HUDEP-2 (cell line): ENCODE data around the gene WWOX.

Experiments used
- DNase-seq, 76 experiments: peaks; one replicate each; lab custom pipeline; 2025; ENCODE audit not compliant: unreplicated experiment in 76 of 76; lab: John Stamatoyannopoulos, UW

Gene WWOX

GRCh38 chr16:79054211-79054984 is 954.9 kb downstream of the WWOX start:
- DNase-seq, result no peak

GRCh38 chr16:79055251-79055970 is 956.0 kb downstream of the WWOX start:
- no peak for DNase-seq

- DNase-seq, result no peak
Measured at GRCh38 chr16:79061181-79061580, 961.7 kb downstream of the WWOX start.

GRCh38 chr16:79062336-79062735 is 962.9 kb downstream of the WWOX start:
- DNase-seq, result no peak

GRCh38 chr16:79062821-79063220 is 963.4 kb downstream of the WWOX start:
- DNase-seq, result no peak

- DNase-seq, result no peak
Measured at GRCh38 chr16:79064256-79064972, 965.0 kb downstream of the WWOX start.

- no peak for DNase-seq
Measured at GRCh38 chr16:79066561-79066960, 967.1 kb downstream of the WWOX start.

- DNase-seq, result no peak
Measured at GRCh38 chr16:79067600-79067999, 968.1 kb downstream of the WWOX start.

GRCh38 chr16:79069121-79069520 is 969.7 kb downstream of the WWOX start:
- no peak for DNase-seq

GRCh38 chr16:79069633-79070032 is 970.2 kb downstream of the WWOX start:
- DNase-seq, result no peak

GRCh38 chr16:79071424-79071823 is 972.0 kb downstream of the WWOX start:
- DNase-seq, result no peak

- no peak for DNase-seq
Measured at GRCh38 chr16:79072517-79072916, 973.1 kb downstream of the WWOX start.

GRCh38 chr16:79073566-79073965 is 974.1 kb downstream of the WWOX start:
- no peak for DNase-seq

- DNase-seq, result no peak
Measured at GRCh38 chr16:79074541-79074940, 975.1 kb downstream of the WWOX start.

GRCh38 chr16:79074951-79075350 is 975.5 kb downstream of the WWOX start:
- no peak for DNase-seq

GRCh38 chr16:79076047-79076767 is 976.8 kb downstream of the WWOX start:
- DNase-seq, result no peak

GRCh38 chr16:79077346-79077745 is 977.9 kb downstream of the WWOX start:
- DNase-seq, result no peak

GRCh38 chr16:79079656-79080420 is 980.4 kb downstream of the WWOX start:
- DNase-seq, result no peak

GRCh38 chr16:79081297-79082066 is 982.0 kb downstream of the WWOX start:
- DNase-seq, result no peak
